GDM1 (cell line): Measurements from ENCODE around the gene PHF21B.

ENCODE experiments used
- DNase-seq: peaks from one replicate; lab custom pipeline; 2025; lab: John Stamatoyannopoulos, UW

Gene PHF21B

DNA sequence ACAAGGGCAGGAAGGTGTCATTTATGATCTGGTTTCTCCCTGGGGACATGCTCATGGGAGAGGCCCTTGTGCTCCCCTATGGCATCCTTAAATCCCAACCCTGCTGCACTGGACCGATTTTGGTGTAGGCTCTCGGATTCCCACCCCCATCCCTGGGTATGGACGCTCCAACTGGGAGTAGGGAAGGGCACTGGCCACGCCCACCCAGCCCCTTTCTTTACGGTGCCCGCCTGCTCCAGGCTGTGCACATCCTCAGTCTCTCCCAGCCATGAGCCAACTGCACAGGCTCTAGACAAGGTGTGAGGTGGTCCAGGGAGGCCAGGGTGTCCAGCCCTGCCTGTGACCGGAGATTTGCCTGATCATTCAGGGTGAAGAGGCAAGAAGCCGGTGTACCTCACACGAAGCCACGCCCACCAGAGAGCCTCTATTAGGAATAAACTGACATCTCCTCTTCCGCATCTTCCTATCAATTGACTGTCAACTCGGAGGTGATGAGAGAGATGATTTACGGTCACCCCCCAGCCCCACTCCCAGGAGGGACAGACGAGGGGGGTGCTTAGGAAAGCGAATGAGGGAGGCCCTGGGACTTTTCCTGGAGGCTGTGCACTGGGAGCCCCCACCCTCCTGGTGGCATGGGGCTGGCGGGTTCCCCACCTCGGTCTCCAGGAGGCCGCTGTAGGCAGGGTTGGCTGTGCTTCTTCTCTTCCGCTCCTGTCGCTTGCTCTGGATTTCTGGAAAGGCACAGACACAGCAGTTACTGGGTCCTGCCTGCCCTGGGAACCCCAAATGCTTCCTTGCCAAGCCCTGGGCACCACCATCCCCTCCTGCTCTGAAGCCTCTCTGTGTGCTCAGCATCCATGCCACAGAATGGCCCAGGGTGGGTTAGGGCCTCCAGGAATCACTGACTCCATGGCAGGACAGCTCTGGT, 116.7 kb downstream of the PHF21B start:
- DNase-seq: no peak

DNA sequence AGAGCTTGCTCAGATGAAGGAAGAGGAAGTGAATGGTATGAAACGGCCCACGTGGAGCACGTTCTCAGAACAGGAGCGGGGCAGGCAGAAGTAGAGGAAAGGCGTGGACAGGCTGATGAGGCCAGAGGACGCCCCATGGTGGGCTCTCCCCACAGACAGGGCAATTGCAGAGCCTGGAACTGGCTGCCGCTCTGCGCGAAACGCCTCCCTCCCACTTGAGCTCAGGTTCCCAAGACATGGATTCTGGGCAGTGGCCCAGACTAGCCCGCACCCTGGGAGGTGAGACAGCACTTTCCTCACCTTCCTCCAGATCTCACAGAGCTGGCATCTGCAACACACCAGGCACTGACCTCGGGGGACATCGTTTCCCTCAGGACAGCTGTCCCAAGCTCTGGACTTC, 117.6 kb downstream of the PHF21B start:
- no peak for DNase-seq

DNA sequence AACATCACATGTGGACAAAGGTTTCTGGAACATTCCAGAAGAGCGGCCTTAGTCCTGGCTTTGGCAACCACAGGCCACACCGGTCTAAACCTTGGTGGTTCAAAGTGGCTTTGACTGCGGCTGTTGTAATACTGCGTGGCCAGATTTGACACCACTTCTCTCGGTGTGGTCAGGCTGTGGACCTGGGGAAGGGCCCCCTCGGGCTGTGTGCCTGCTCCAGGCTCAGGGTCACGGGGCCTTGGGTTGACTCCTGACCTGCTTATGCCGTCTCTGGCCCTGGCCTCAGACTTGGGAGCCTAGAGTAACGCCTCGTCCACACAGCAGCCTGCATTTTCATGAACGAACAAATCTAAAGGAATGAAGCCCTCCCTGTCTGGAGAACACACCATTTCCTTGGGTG, 118.0 kb downstream of the PHF21B start:
- DNase-seq: no peak

DNA sequence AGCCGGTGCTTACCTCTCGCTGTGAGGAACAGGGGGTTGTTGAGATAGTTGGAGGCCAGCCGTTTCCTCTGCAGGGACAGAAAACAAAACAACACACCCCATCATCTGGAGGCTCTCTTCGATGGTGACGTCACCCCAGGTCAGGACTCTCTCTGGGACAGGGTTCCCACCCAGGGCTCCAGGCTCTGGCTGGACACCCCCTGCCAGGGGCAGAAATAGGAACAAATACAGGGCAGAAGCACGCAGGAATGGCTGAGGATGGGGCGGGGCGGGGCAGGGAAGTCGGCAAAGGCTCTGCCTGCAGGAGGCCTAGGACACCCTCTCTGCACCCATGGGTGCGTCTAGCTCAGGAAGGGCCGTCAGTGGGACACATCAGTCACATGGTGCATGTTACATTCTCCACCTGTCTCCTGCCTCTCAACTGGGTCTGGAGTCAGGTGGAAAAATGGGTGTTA, 118.5 kb downstream of the PHF21B start:
- DNase-seq: no peak

DNA sequence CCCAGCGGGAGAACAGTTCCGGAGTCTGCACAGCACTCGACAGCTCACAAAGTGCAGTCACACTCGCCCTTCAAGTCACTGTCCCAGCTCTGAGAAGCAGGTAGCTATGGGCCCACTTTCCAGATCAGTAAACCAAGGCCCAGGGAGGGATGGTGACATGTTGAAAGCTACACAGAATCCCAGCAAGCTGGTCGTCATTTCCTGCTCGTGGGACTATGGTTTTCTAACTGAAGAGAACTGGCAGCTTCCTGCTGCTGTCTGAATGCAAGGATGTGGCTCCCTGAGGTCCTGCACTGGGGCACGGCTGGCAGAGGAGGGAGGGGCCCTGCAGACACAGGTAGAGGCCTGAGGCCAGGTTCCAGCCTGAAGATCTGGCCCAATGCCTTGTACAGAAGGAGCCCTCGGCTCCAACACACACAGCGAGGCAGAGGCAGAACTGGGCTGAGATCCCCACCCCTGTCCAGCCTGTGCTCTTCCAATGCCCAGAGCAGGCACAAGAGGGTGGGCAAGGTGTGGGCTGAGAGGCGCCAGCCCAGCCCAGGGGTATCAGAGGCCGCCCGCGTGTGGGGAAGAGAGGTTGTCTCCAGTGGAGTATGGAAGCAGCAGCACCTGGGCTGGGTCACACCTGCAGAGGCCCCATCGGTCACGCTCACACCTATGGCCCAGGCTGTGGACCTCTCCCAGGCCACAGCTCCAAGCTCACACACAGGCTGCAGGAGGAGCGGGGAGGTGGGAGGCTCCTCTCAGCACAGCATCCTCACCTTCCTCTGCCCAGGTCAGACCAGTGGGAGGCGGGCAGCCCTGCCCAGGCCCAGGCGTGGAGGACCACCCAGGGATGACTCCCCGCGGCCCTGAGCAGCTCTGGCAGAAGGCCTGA, 119.2 kb downstream of the PHF21B start:
- no peak for DNase-seq

DNA sequence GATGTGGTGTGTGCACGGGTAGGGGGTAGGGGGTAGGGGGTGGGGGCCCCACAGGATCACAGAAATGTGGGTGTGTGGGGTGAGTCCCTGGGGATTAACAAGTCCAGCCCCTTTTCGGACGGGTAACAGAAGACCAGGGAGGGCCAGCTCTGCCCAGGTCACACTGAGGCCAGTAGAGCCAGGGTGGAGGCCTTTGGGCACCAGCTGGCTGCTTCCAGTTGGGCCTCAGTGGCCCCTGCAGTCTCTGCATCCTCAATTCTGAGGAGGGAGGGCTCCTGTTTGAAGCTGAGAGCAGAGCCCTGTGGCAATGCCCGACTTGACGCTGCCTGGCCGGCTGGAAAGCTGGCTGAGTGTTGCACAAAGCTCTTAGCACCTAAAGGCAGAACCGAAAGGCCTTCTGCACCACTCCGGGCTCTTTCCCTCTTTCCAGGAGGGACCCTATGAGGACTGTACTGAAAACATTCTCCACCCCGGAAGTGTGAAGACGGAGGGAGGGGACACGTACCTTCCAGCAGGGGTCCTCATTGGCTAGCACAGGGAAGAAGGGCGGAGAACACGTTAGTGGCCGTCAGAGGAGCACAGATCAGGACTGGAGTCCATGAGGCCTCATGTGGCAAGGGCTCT, 120.4 kb downstream of the PHF21B start:
- no peak for DNase-seq

DNA sequence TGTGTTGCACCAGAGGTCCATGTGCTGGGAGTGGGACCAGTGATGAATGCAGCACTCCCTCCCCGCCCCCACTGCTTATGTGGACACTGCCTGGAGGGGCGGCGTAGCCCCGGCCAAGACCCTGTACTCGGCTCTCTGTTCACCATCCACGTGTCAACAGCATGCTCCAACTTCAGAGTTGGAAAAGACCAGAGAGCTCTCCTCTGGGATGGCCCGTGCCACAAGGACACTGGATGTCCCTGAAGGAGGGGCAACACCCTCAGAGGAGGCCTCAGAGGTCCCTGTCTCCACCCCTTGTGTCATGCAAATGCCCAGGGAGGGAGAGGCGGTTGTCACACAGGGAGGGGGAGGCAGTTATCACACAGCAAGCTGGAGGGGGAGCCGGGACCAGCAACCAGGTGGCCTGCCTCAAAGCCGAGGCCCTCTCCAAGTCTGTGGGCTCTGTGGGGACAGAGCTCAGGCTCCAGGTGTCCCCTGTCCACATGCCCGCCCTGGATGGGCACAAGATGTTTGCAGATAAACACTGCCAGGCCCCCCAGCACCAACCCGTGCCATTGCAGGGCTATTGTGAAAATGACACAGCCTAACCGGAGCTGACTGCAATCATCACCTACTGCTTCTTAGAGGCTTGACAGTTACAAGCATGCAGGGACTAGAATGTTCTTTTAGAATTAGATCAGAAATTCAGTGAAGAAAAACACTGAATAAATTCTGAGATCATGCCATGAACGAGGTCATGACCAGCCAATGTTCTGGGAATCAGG, 121.1 kb downstream of the PHF21B start:
- no peak for DNase-seq

DNA sequence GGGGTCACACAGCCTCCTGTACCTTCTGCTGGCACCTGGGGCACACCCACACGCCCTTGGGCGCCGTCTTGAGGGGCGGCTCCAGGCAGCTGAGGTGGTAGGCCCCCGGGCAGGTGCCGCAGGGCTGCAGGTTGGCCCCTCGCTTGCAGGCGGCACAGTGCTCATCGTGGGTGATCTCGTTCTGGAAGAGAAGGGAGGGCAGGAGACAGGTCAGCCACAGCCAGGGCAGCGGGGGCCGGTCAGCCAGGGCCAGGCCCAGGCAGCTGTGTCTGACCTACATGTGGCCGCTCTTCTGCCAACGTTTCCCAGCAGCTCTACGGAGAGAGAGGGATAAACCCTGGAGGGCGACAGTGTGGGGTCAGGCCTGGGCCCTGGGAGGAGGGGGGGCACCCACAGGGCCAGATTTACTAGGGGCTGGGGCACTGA, 121.9 kb downstream of the PHF21B start:
- DNase-seq: no peak

DNA sequence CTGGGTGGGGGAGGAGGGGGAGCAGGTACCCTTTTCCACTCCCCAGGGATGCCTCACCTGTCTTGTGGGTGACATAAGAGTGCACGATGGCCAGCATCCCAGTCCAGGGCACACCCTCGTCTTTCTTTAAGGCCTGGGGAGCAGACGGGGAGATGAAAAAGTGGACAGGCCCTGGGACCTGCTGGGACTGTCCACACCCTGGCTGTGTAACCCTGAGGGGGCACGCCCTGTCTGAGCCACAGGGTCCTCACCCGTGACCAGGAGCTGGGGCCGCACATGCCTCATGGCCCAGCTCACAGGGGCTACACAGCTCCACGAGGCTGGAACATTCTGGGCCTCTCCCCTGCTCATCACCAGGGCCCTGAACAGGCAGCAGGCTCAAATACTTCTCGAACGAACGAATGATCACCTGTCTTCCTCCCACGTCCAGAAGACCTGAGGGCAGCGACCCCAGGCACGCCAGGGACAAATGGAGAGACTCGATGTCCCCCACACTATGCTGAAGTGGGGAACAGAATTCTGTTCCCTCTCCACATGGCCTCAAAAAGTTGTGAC, 123.9 kb downstream of the PHF21B start:
- no peak for DNase-seq

DNA sequence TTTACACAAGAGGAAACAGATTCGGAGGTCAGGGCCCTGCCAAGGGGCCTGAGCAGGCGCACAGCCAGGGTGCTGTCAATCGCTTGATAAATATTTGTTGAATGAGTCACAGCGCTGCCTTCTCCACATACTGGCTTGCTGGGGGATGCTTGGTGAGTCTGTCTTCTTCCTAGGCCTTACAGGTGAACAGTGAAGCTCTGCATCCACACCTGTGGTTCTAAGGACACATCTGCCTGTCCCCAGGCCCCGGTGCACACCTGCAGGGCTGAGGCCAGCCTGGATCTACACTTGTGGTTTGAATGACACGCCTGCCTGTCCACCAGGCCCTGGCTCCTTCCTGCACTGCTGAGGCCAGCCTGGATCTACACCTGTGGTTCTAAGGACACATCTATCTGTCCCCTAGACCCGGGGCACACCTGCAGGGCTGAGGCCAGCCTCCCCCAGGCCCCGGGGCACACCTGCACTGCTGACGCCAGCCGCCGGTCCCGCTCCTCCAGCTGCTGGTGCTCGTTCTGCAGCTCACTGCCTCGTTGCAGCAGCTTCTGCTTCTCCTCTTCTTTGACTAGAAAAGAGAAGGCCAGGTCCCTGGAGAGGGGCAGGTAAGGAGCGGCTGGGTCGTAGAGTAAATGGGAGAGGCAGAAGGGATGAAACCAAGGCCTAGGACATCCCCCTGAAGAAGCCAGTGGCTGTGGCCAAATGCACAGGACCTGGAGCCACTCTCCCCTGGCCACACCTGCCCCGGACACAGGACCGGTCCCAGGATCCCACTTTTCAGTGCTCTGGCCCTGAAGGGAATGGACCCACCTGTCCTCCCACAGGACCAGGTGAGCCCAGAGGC, 124.6 kb downstream of the PHF21B start:
- DNase-seq: no peak

DNA sequence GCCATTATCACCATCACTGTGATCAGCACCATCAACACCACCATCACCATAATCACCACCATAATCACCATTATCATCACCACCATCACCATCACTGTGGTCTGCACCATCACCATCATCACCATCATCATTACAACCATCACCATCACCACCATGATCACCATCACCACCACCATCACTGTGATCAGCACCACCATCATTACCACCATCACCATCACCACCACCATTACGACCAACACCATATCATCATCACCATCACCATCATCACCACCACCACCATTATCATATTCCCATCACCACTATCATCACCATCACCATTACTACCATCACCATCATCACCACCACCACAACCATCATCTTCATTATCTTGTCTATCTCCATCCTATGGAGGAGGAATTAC, 125.2 kb downstream of the PHF21B start:
- no peak for DNase-seq

DNA sequence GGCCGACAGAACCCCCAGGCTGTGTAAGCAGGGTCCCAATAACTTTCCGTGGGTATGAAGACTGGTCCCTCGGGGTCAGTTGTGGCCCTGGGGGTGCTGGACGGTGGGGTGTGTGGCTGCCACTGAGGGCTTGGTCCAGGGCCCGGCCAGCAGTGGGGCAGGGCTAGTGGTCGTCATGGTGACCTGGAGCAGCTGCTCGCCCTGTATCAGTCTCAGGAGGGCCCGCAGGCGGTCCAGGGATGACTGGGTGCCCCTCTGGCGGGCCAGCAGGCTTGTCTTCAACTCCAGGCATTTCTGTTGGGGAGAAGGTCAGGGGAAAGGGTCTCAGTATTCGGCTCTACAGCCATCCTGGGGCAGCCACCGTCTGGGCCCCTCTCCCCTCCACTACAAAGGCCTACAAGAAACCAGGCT, 126.8 kb downstream of the PHF21B start:
- DNase-seq: no peak

DNA sequence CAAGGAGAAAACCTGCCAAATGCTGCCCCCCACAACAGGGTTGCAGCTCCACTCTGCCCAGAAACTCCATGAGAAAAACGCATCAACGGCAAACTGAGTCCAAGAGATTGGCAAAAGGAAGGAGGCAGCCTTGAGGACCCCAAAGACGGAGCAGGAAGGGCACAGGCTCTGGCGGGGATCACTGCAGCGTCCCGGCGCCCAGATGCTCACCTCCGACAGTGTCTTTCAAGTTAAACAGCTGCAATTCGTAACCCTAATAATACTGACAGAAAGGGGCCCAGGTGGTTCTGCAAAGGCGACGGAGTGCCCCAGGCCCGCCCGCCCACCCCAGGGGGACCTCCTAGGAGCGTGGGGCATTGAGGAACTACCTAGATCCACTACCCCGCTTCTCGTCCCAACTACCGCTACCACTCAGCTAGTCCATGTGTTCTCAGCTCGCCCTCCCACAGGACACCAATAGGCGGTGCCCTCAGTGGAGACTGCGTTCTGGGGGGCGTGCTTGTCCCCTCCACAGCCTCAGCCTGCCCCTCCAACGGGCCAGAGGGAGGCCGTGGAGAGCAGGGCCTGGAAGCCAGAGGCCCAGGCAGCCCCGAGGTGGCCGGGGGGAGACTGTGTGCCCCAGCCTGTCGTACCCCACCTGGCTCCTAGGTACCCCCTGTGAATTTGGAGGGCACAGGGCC, 127.4 kb downstream of the PHF21B start:
- no peak for DNase-seq

DNA sequence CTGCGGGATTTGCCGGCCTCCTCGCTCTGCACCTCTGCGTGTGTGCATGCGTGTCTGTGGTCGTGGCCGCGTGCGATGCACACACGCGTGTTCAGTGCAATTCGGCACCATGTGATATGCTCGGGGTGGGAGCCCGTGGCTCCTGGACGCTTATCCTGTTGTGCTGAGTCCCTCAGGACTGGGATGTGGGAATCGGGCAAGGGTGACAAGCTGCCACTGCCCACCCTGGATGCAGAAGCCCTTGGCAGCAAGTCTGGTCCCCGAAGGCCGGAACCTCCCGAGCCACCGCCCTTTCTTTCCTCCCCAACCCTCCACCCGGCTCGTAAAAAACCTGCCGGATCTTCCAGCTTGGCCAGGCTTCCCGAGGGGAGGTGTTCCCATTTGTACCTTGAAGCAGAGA, 128.2 kb downstream of the PHF21B start:
- DNase-seq: no peak

DNA sequence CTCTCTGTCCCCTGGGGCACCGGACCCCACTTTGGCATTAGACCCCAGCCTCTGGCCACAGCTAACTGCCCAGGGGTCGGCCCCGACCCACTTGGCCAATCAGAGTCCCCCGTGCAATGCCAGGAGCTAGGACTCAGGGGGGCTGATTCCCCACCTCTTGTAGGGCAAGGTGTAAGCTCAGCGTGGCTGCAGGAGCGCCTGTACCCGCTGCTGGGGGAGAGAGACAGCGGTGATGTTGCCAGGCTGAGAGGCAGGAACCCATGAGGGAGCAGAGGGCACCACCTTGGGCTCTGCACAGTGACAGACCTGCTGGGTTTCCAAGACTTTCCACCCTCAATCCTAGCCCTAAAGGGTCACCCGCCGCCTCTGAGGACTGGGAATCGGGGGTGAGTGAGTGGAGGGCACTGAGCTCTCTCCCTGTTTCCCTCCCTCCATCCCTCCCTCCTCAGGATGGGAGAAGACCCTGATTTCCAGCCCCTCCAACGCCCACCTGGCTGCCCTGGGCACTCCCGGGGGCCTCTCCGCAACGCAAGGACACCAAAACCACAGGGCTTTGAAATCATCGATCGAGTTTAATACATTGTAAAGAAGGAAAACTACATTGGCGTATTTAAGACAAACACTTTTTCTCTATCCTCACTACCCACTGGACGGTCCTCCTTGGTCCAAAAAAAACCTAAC, 129.1 kb downstream of the PHF21B start:
- DNase-seq: no peak

DNA sequence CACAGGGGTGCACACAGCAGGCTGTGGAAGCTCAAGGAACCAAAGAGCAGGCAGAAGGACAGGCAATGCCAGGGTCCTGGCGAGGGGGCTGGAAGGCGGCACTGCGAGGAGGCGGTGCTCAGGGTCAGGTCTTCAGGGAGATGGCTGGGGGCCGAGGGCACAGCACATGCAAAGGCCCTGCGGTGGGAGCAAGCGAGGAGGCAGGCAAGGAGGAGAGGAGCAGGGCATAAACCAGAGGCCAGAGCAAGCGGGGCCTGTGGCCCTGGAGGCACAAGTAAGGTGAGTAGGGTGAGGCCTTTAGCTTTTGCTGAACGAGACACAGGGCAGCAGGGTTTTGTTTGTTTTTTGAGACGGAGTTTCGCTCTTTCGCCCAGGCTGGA, 130.5 kb downstream of the PHF21B start:
- DNase-seq: no peak

DNA sequence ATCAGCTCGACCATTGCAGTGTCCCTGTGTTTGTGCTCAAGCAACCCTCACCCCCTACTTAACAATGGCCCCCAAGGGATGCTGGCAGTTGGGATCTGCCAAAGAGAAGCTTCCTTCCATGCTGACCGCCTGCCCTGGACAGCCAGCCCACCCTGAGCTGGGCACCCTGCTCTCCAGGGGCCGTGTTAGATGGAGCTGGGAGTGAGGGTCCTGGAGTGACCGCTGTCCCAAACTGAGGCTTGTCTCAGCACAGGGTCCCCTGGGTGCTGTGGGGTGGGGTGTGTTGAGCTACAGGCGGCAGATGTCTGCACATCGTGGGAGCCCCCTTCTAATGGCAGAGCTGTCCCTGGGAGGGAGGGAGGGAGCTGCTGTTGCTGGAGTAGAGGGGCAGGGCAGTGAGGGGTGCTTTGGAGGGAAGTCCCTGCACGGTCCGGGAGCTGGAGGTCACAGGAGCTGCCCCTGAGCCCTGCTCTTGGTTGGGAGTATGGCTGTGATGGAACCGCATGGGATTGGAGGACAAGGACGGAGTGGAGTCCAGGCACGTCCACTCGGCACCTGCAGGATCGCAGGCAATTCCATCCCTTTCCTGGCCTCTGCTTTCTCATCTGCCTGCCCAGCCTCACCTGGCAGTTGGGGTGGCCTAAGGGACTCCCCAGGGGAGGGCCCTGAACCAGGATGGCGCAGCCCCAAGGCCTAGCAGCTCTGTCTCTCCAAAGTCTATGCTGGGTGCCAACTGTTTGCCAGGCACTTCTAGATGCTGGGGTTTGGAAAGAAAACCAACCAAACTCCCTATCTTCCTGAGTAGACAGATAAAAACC, 131.1 kb downstream of the PHF21B start:
- DNase-seq: no peak

DNA sequence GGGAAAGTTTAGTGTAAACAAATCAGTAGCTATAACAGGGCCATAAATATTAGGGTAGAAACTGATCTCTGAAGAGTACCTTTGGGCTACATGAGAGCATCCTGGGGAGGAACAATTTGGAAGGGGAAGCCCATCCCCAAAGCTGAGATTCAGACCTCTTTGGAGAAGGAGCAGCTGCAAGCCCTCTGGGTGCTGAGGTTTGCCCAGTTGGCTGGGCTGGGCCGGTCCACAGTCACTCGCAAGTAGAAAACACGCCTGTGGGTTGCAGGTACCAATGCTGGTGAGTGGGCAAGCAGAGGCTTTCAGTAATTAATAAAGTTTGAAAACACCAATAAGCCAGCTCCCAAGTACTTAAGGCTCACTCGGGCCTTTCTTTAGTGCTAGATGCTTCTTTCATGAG, 132.9 kb downstream of the PHF21B start:
- DNase-seq: no peak
